Upper lobe of left lung (tissue), 4 donors: ENCODE results near the gene RDH14.

ENCODE experiments used
- EP300 ChIP-seq, 4 donors: sonication (generic); formaldehyde crosslinking; IDR thresholded peaks; one replicate each; pipeline ENCODE4 v1.5.1; 2017; ENCODE audit warnings: antibody characterized with exemption in 4 of 4, control low read depth in 2 of 4
- POLR2A ChIP-seq, 4 donors: fragments of 450-650 bp; IDR thresholded peaks; one replicate each; pipeline ENCODE4 v1.5.1; 2016 to 2017; ENCODE audit warnings: antibody characterized with exemption in 4 of 4, mild to moderate bottlenecking in 2 of 4
- POLR2AphosphoS5 ChIP-seq, 2 donors: sonication (generic); formaldehyde crosslinking; IDR thresholded peaks; one replicate each; pipeline ENCODE4 v1.5.1; 2017; ENCODE audit warnings: antibody characterized with exemption in 2 of 2
- TF ChIP-seq, protein P1 (sequence below), 6 experiments: fragments of 450-650 bp in 4 of 6; fragments of 200-600 bp in 2 of 6; sonication (generic) in 2 of 6; IDR thresholded peaks; one replicate each; pipeline ENCODE4 v1.5.1; 2016 to 2019; ENCODE audit warnings: antibody characterized with exemption in 6 of 6

DNA sequence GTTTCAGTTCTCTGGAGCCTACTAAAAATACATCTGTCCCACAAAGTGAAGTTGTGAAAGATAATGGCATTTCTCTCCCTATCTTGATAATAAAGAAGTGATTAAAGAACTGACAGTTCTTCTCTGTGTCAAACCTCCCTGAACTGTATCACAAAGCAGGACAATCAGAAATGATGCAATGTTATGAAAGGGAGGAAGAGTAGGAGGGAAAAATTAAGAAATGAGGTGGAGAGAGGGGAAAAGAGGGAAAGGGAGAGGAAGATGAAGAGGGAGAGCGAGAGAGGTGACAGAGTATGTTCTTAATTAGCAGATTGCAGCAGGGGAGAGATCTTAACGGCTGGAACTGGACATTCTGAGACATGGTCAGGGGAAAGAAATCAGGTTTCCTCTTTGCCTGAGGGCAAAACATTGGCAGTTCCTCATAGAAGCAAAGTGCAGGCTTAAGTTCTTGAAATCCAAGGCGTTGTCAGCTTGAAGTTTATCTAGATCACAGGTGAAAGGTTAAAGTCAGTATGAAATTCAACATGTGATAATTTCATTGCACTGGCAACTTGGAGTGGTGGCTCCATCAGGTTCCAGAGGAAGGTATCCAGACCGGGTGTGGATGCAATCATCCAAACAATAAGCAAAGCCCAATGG lies 54.6 kb downstream of the RDH14 start:
- TF ChIP-seq, protein P1, sequence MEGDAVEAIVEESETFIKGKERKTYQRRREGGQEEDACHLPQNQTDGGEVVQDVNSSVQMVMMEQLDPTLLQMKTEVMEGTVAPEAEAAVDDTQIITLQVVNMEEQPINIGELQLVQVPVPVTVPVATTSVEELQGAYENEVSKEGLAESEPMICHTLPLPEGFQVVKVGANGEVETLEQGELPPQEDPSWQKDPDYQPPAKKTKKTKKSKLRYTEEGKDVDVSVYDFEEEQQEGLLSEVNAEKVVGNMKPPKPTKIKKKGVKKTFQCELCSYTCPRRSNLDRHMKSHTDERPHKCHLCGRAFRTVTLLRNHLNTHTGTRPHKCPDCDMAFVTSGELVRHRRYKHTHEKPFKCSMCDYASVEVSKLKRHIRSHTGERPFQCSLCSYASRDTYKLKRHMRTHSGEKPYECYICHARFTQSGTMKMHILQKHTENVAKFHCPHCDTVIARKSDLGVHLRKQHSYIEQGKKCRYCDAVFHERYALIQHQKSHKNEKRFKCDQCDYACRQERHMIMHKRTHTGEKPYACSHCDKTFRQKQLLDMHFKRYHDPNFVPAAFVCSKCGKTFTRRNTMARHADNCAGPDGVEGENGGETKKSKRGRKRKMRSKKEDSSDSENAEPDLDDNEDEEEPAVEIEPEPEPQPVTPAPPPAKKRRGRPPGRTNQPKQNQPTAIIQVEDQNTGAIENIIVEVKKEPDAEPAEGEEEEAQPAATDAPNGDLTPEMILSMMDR (IDR thresholded peaks at IDR 0.05) = no peak
- TF ChIP-seq POLR2AphosphoS5 (IDR thresholded peaks at IDR 0.05) (no peak), POLR2A (IDR thresholded peaks at IDR 0.05) (no peak), EP300 (IDR thresholded peaks at IDR 0.05) (no peak)
